Measurements from ENCODE around the gene CNOT6L.
A peak's percentile ranks its signal among the peaks of the same experiment; 100 is the strongest.
"Not testable (repeated sequence)": the region's sequence is repeated elsewhere in the genome, so short reads cannot be mapped to it uniquely, and the experiment has no call there.

The CNOT6L gene

DNA sequence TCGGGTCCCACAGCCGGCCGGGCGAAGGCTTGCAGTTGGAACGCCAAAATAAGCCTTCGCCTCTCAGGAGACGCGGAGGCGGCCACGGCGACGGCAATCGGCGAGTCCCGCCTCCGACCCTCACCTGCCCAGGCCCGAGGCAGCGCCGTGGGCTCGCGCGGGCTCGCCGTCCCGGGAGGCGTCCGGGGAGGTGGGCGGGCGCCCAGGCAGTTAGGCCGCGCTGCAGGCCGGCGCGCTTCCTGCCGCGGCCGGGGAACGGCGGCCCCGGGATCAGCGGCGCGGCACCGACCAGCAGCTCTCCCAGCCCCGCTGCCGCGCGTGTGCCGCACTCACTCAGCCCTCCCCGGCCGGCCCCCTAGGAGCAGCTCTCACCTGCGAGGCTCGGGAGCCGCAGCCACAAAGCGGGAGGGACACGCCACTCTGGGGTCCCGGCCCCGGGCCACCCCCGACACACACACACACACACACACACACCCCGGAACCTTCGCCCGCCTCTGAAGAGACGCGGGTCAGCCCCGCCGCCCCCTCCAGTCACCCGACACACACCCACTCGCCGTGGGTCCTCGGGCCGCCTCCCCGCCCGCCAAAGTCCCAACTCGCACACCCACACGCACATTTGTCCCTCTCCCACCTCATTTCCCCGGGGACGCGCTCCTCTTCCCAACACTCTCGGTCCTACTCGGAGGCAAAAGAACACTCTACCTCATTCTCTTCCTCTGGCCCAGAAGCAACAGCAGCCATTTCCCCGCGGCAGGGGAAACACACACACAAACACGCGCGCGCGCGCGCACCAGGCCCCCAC lies at the start of gene CNOT6L:
Gene CNOT6L, minus strand, starts transcription at position 767 of the 802 bp plus-strand sequence. Its CDS starts 60 bp downstream, at position 707.
- peak within 1 kb of the TSS; percentile 95 for H3K27ac ChIP-seq (ENCODE audit: low read length)
- H3K36me3 ChIP-seq (replicated peaks; ENCODE audit: insufficient read depth, low read length): no peaks in the 10 kb centered on the region
- peaks cover 26% of the 10 kb centered on the region for H3K4me1 ChIP-seq (ENCODE audit: low read length)
- no peaks in the 10 kb centered on the region for H3K27me3 ChIP-seq (replicated peaks; ENCODE audit: insufficient read depth, low read length)
- DNase-seq: peak; percentile 82
- no peaks in the 10 kb centered on the region for H3K9me2 ChIP-seq (replicated peaks; ENCODE audit: insufficient read depth, low read length)
- H3K4me3 ChIP-seq (ENCODE audit: low read length): peak within 1 kb of the TSS; percentile 93
- H2AFZ ChIP-seq (ENCODE audit: low read length): peak within 1 kb of the TSS; percentile 78; the same call in 1 of the 2 replicates
- H3K79me2 ChIP-seq (ENCODE audit: low read length): peaks cover 74% of the 10 kb centered on the region
- no peaks in the 10 kb centered on the region for H3K9me3 ChIP-seq (replicated peaks; ENCODE audit: insufficient read depth, low read length)
- H3F3A ChIP-seq (ENCODE audit: insufficient read depth, low read length): peaks cover 67% of the 10 kb centered on the region
- TF ChIP-seq, protein P1, sequence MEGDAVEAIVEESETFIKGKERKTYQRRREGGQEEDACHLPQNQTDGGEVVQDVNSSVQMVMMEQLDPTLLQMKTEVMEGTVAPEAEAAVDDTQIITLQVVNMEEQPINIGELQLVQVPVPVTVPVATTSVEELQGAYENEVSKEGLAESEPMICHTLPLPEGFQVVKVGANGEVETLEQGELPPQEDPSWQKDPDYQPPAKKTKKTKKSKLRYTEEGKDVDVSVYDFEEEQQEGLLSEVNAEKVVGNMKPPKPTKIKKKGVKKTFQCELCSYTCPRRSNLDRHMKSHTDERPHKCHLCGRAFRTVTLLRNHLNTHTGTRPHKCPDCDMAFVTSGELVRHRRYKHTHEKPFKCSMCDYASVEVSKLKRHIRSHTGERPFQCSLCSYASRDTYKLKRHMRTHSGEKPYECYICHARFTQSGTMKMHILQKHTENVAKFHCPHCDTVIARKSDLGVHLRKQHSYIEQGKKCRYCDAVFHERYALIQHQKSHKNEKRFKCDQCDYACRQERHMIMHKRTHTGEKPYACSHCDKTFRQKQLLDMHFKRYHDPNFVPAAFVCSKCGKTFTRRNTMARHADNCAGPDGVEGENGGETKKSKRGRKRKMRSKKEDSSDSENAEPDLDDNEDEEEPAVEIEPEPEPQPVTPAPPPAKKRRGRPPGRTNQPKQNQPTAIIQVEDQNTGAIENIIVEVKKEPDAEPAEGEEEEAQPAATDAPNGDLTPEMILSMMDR (IDR thresholded peaks at IDR 0.05; ENCODE audit: low read length): no peak
- no peak for TF ChIP-seq EZH2 (optimal IDR thresholded peaks at IDR 0.05; ENCODE audit: low read depth, low read length)
- TF ChIP-seq EZH2phosphoT487 (IDR thresholded peaks at IDR 0.05; ENCODE audit: low read length): no peak
- peak within 1 kb of the TSS; percentile 99 for H3K4me2 ChIP-seq (ENCODE audit: low read depth, low read length)
- H3K9ac ChIP-seq (ENCODE audit: low read length): peak within 1 kb of the TSS; percentile 96
- no peaks in the 10 kb centered on the region for H4K20me1 ChIP-seq (ENCODE audit: insufficient read depth, low read length)

DNA sequence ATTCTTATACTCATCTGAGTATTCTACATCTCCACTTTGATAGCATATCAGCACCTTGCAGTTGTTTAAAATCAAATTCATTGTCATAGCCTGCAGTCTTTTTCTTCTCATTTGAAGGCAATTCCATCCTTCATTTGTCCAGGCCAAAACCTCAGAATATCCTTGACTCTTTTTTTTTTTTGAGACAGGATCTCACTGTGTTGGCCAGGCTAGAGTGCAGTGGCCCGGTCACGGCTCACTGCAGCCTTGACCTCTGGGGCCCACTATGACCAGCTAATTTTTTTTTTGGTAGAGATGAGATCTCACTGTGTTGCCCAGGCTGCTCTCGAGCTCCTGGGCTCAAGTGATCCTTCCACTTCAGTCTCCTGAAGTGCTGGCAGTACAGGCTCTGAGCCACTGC lies 46.1 kb upstream of the CNOT6L start:
- Histone ChIP-seq H3K9me2 (replicated peaks; ENCODE audit: insufficient read depth, low read length) (no peaks in the 10 kb centered on the region), H3K4me3 (ENCODE audit: low read length) (no peak overlapping the region), H3K9me3 (replicated peaks; ENCODE audit: insufficient read depth, low read length) (no peaks in the 10 kb centered on the region), H3K79me2 (ENCODE audit: low read length) (peaks cover 76% of the 10 kb centered on the region), H3K27me3 (replicated peaks; ENCODE audit: insufficient read depth, low read length) (no peaks in the 10 kb centered on the region), H4K20me1 (ENCODE audit: insufficient read depth, low read length) (no peaks in the 10 kb centered on the region), H2AFZ (ENCODE audit: low read length) (no peak overlapping the region), H3K36me3 (replicated peaks; ENCODE audit: insufficient read depth, low read length) (no peaks in the 10 kb centered on the region), H3F3A (ENCODE audit: insufficient read depth, low read length) (peaks cover 13% of the 10 kb centered on the region), H3K9ac (ENCODE audit: low read length) (no peak overlapping the region), H3K4me1 (ENCODE audit: low read length) (peaks cover 7% of the 10 kb centered on the region; the same call in 1 of the 2 replicates), H3K27ac (ENCODE audit: low read length) (no peak overlapping the region), H3K4me2 (ENCODE audit: low read depth, low read length) (no peak overlapping the region)
- DNase-seq: no peak
- TF ChIP-seq, protein P1 (IDR thresholded peaks at IDR 0.05; ENCODE audit: low read length): no peak
- TF ChIP-seq EZH2phosphoT487 (IDR thresholded peaks at IDR 0.05; ENCODE audit: low read length) (no peak), EZH2 (optimal IDR thresholded peaks at IDR 0.05; ENCODE audit: low read depth, low read length) (no peak)

DNA sequence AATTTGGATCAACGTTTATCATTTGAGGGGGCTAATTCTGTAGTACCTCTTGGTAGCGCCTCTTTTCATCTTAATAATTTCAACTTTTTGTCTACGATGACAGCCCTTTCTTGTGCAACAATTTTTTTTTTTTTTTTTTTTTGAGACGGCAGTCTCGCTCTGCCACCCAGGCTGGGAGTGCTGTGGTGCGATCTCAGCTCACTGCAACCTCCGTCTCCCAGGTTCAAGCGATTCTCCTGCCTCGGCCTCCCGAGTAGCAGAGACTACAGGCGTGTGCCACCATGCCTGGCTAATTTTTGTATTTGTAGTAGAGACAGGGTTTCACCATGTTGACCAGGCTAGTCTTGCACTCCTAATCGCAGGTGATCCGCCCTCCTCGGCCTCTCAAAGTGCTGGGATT lies 44.2 kb upstream of the CNOT6L start:
- not testable (repeated sequence) for H4K20me1 ChIP-seq (ENCODE audit: insufficient read depth, low read length); H3K9me2 ChIP-seq (replicated peaks; ENCODE audit: insufficient read depth, low read length); H3K4me1 ChIP-seq (ENCODE audit: low read length); H3K27me3 ChIP-seq (replicated peaks; ENCODE audit: insufficient read depth, low read length); H3K36me3 ChIP-seq (replicated peaks; ENCODE audit: insufficient read depth, low read length); DNase-seq; H3K9me3 ChIP-seq (replicated peaks; ENCODE audit: insufficient read depth, low read length)
- Histone ChIP-seq H3K9ac (ENCODE audit: low read length) (peak overlapping the region; percentile 84), H3K4me3 (ENCODE audit: low read length) (peak overlapping the region; percentile 89), H3F3A (ENCODE audit: insufficient read depth, low read length) (peaks cover 13% of the 10 kb centered on the region), H3K79me2 (ENCODE audit: low read length) (peaks cover 57% of the 10 kb centered on the region), H2AFZ (ENCODE audit: low read length) (peak overlapping the region; percentile 90), H3K4me2 (ENCODE audit: low read depth, low read length) (peak overlapping the region; percentile 57), H3K27ac (ENCODE audit: low read length) (peak overlapping the region; percentile 85; the same call in 1 of the 2 replicates)
